ENCODE data around the gene APOA4.

APOA4 gene

GRCh38 chr11:116772443-116773202 is 50.5 kb downstream of the APOA4 start, which contains the start of gene BUD13:
BUD13 (minus strand) TSS chr11:116772987; CDS start chr11:116772964, 23 bp downstream.
- DNase-seq, result peak; percentile 95

- DNase-seq, result no peak
Measured at GRCh38 chr11:116771935-116772334, 51.2 kb downstream of the APOA4 start.
